GM21619 (cell line): Measurements from ENCODE around the gene ADAMTS3.

ENCODE experiments used
- ATAC-seq: cut with Tn5 transposase; IDR thresholded peaks from one replicate; pipeline ENCODE4 v1.9.1; 2021; ENCODE audit not compliant: unreplicated experiment

ADAMTS3 gene

GRCh38 chr4:72352711-72353110, 216.3 kb downstream of the ADAMTS3 start:
- ATAC-seq: no peak

- no peak for ATAC-seq
These were observed 217.5 kb downstream of the ADAMTS3 start for GRCh38 chr4:72351521-72351920.

- no peak for ATAC-seq
These were observed 220.3 kb downstream of the ADAMTS3 start for GRCh38 chr4:72348701-72349100.

GRCh38 chr4:72344418-72344817, 224.6 kb downstream of the ADAMTS3 start:
- ATAC-seq: no peak

- no peak for ATAC-seq
These were observed 227.6 kb downstream of the ADAMTS3 start for GRCh38 chr4:72341432-72341820.

- ATAC-seq: no peak
These were observed 228.1 kb downstream of the ADAMTS3 start for GRCh38 chr4:72340803-72341431.

GRCh38 chr4:72338060-72338459, 231.0 kb downstream of the ADAMTS3 start:
- ATAC-seq: no peak

- ATAC-seq: no peak
These were observed 238.6 kb downstream of the ADAMTS3 start for GRCh38 chr4:72330381-72330780.

GRCh38 chr4:72326692-72327632, 242.1 kb downstream of the ADAMTS3 start:
- ATAC-seq: no peak

- ATAC-seq: no peak
These were observed 243.8 kb downstream of the ADAMTS3 start for GRCh38 chr4:72325215-72325614.

GRCh38 chr4:72323227-72323626, 245.8 kb downstream of the ADAMTS3 start:
- no peak for ATAC-seq

GRCh38 chr4:72320223-72320948, 248.6 kb downstream of the ADAMTS3 start:
- ATAC-seq: no peak

- no peak for ATAC-seq
These were observed 249.4 kb downstream of the ADAMTS3 start for GRCh38 chr4:72319601-72320021.

- ATAC-seq: no peak
These were observed 250.4 kb downstream of the ADAMTS3 start for GRCh38 chr4:72318421-72319170.

- ATAC-seq: no peak
These were observed 254.2 kb downstream of the ADAMTS3 start for GRCh38 chr4:72314869-72315268.

GRCh38 chr4:72313121-72313520, 255.9 kb downstream of the ADAMTS3 start:
- no peak for ATAC-seq

GRCh38 chr4:72312032-72312650, 256.9 kb downstream of the ADAMTS3 start:
- ATAC-seq: no peak

GRCh38 chr4:72311291-72311690, 257.7 kb downstream of the ADAMTS3 start:
- ATAC-seq: no peak

- ATAC-seq: no peak
These were observed 263.4 kb downstream of the ADAMTS3 start for GRCh38 chr4:72305620-72306019.

- ATAC-seq: no peak
These were observed 263.9 kb downstream of the ADAMTS3 start for GRCh38 chr4:72305080-72305479.
